Caco-2 (cell line): ENCODE data around the gene FARS2. TPM values are rescaled to one million over a fixed set of nuclear protein-coding genes. Genes with fewer than 3 reads are reported as not detected.
A peak's percentile ranks its signal among the peaks of the same experiment; 100 is the strongest.

Experiments
- BruUV-seq: library from RNA; stranded (reverse); fragments of 400-500 nt; replicated peaks from 2 replicates; lab custom pipeline; 2021; lab: Mats Ljungman, UMichigan
- CTCF ChIA-PET: fragments of 300-600 bp; sonication (Branson Sonifier 250); formaldehyde crosslinking; loops from one replicate; lab custom pipeline; 2022; ENCODE audit warnings: antibody characterized with exemption; lab: Charles Lee
- POLR2A ChIA-PET: fragments of 300-600 bp; sonication (Branson Sonifier 250); formaldehyde crosslinking; loops from one replicate; lab custom pipeline; 2022; ENCODE audit warnings: antibody characterized with exemption; lab: Charles Lee
- DNase-seq, 2 experiments: peaks; one replicate each; pipeline versions ENCODE4 v3.0.0 to v3.0.0-alpha.2; 2020 to 2022
- H3K27me3 ChIP-seq: replicated peaks from 2 replicates; pipeline ENCODE4 v1.6.0; 2011; ENCODE audit warnings: low read length; ENCODE audit not compliant: control insufficient read depth, insufficient read depth
- H3K36me3 ChIP-seq: 2 replicates; pipeline ENCODE4 v1.5.1; 2011; ENCODE audit warnings: low read length; ENCODE audit not compliant: control insufficient read depth, insufficient read depth
- H3K4me1 ChIP-seq: fragments of 250-450 bp; sonication (Bioruptor Pico); 2 replicates; pipeline ENCODE4 v1.5.1; 2020; ENCODE audit warnings: mild to moderate bottlenecking
- H3K4me3 ChIP-seq: 2 replicates; pipeline ENCODE4 v1.5.1; 2011; ENCODE audit warnings: low read depth, mild to moderate bottlenecking, control low read depth, low read length
- H3K9me3 ChIP-seq: fragments of 250-450 bp; sonication (Bioruptor Pico); 2 replicates; pipeline ENCODE4 v1.5.1; 2020; ENCODE audit warnings: mild to moderate bottlenecking, moderate library complexity
- H3K27ac Mint-ChIP-seq: one replicate; pipeline ENCODE4 v1.8.0; 2022; ENCODE audit warnings: mixed read lengths; ENCODE audit not compliant: unreplicated experiment
- H3K27me3 Mint-ChIP-seq: one replicate; pipeline ENCODE4 v1.8.0; 2022; ENCODE audit warnings: mixed read lengths; ENCODE audit not compliant: insufficient read depth, unreplicated experiment
- H3K36me3 Mint-ChIP-seq: one replicate; pipeline ENCODE4 v1.8.0; 2022; ENCODE audit warnings: mild to moderate bottlenecking, mixed read lengths; ENCODE audit not compliant: insufficient read depth, unreplicated experiment
- H3K4me1 Mint-ChIP-seq: one replicate; pipeline ENCODE4 v1.8.0; 2022; ENCODE audit warnings: low read depth, mixed read lengths; ENCODE audit not compliant: unreplicated experiment
- H3K4me3 Mint-ChIP-seq: one replicate; pipeline ENCODE4 v1.8.0; 2022; ENCODE audit warnings: mild to moderate bottlenecking, moderate library complexity, mixed read lengths; ENCODE audit not compliant: unreplicated experiment
- H3K9me3 Mint-ChIP-seq: one replicate; pipeline ENCODE4 v1.8.0; 2022; ENCODE audit warnings: mixed read lengths; ENCODE audit not compliant: unreplicated experiment
- intact Hi-C: fragments of 100-400 bp; cut with micrococcal nuclease; formaldehyde crosslinking; loops from one replicate; pipeline ENCODE4 v1.10.0; 2022; ENCODE audit not compliant: unreplicated experiment
- total RNA-seq: library from RNA; stranded (reverse); gene quantifications from 2 replicates; pipeline ENCODE4 v1.2.3, GENCODE V29; 2022
- TF ChIP-seq, protein P1 (sequence below), 2 experiments: fragments of 200-600 bp in 1 of 2; IDR thresholded peaks; 1 replicate in 1 of 2; 2 replicates in 1 of 2; pipeline versions ENCODE4 v1.5.1 to v1.8.0; 2011 to 2022; ENCODE audit warnings: antibody characterized with exemption in 1 of 2, control low read depth in 1 of 2, inconsistent platforms in 1 of 2, low read depth in 1 of 2, low read length in 1 of 2, mild to moderate bottlenecking in 1 of 2, moderate library complexity in 1 of 2; ENCODE audit not compliant: insufficient read depth in 1 of 2, severe bottlenecking in 1 of 2, unreplicated experiment in 1 of 2

Gene FARS2
- total RNA-seq, 1 experiment from 2014 or later, result 15.4 TPM

DNA sequence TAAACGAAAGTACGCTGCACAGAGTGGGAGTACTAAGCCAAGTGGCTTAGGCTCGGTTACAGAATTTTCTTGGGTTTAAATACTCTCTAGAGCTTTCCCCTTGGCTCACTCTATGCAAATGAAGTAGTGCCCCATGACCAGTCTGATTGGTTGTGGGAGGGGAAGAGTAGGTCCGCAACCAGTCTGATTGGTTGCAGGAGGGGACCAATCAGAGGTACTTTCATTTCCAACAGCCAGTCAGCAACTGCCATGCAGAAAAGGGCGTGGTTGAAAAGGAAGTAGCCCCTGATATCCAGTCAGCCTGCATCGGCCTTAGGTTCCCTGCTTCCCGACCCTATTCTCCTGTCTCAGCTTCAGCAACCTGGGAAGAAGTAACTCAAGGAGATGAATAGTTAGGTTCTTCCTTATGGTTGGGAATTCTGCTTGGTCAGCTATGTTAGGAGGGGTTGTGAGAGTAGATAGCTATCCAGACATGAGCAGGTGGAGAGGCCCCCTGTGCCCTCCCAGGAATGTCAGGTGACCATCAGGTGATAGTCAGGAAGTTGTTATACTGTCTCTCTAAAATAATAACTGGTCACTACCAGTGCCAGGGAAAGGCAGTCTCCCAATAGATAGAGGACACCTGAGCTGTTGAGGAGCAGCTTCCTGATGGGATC, 57.4 kb downstream of the FARS2 start:
- H3K9me3 Mint-ChIP-seq, result peaks cover 13% of the 10 kb centered on the region
- Histone ChIP-seq H3K27me3 (no peaks in the 10 kb centered on the region), H3K36me3 (no peaks in the 10 kb centered on the region; the same call in 1 of the 2 replicates), H3K9me3 (0 out of 2 replicates have a peak, but pooled peaks cover under 1% of the 10 kb centered on the region), H3K4me1 (no peaks in the 10 kb centered on the region), H3K4me3 (no peak overlapping the region)
- no peak overlapping the region for H3K27ac Mint-ChIP-seq
- H3K4me1 Mint-ChIP-seq, result no peaks in the 10 kb centered on the region
- H3K27me3 Mint-ChIP-seq, result no peaks in the 10 kb centered on the region
- H3K36me3 Mint-ChIP-seq, result peaks cover 10% of the 10 kb centered on the region
- CTCF ChIA-PET, result interaction anchor here (0.7 kb wide), 1 partner anchor 22 kb away, joined by 9 read pairs; no protein-coding TSS in a partner anchor
- intact Hi-C loops, result no loop called here
- peak in 1 of 2 experiments; percentile 10 for DNase-seq
- POLR2A ChIA-PET, result no interaction called here
- TF ChIP-seq, protein P1, sequence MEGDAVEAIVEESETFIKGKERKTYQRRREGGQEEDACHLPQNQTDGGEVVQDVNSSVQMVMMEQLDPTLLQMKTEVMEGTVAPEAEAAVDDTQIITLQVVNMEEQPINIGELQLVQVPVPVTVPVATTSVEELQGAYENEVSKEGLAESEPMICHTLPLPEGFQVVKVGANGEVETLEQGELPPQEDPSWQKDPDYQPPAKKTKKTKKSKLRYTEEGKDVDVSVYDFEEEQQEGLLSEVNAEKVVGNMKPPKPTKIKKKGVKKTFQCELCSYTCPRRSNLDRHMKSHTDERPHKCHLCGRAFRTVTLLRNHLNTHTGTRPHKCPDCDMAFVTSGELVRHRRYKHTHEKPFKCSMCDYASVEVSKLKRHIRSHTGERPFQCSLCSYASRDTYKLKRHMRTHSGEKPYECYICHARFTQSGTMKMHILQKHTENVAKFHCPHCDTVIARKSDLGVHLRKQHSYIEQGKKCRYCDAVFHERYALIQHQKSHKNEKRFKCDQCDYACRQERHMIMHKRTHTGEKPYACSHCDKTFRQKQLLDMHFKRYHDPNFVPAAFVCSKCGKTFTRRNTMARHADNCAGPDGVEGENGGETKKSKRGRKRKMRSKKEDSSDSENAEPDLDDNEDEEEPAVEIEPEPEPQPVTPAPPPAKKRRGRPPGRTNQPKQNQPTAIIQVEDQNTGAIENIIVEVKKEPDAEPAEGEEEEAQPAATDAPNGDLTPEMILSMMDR (IDR thresholded peaks at IDR 0.05; ENCODE audit: insufficient read depth in 1 of 2, low read depth in 1 of 2, low read length in 1 of 2, severe bottlenecking in 1 of 2, unreplicated experiment in 1 of 2), result no peak
- no peak overlapping the region for H3K4me3 Mint-ChIP-seq
- BruUV-seq, result no TSS peak

DNA sequence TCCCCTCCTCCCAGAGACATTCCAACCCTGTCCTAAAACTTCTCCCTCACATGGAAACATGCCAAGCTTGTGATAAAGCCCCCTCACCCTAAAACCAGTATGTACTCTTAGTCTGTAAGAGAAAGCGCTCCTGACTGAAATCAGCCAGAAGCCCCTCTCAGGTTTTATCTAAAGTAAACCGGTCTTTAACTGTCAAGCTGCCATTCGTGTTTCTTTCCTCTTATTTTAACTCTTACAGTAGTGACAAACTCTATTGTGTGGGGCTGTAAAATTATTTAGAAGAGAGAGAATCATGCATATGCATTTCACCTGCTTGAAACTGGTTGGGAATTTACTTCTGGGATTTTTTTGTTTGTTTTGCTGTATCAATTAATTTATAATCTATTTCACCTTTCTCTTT, 62.7 kb downstream of the FARS2 start:
- H3K9me3 ChIP-seq, result peaks cover 4% of the 10 kb centered on the region; the same call in 1 of the 2 replicates
- ChIA-PET POLR2A (no interaction called here), CTCF (interaction anchor here (0.6 kb wide), 1 partner anchor 149 kb away, joined by 3 read pairs; no protein-coding TSS in a partner anchor)
- intact Hi-C loops, result no loop called here
- H3K27ac Mint-ChIP-seq, result no peak overlapping the region
- H3K36me3 Mint-ChIP-seq, result peaks cover 24% of the 10 kb centered on the region
- TF ChIP-seq, protein P1 (IDR thresholded peaks at IDR 0.05; ENCODE audit: insufficient read depth in 1 of 2, low read depth in 1 of 2, low read length in 1 of 2, severe bottlenecking in 1 of 2, unreplicated experiment in 1 of 2), result no peak
- no peaks in the 10 kb centered on the region for H3K27me3 Mint-ChIP-seq
- no peak overlapping the region for H3K4me3 Mint-ChIP-seq
- H3K36me3 ChIP-seq, result no peaks in the 10 kb centered on the region; the same call in 1 of the 2 replicates
- no peaks in the 10 kb centered on the region for H3K4me1 Mint-ChIP-seq
- H3K4me3 ChIP-seq, result no peak overlapping the region
- BruUV-seq, result no TSS peak
- peaks cover 22% of the 10 kb centered on the region for H3K9me3 Mint-ChIP-seq
- H3K4me1 ChIP-seq, result no peaks in the 10 kb centered on the region
- DNase-seq, result no peak
- no peaks in the 10 kb centered on the region for H3K27me3 ChIP-seq

DNA sequence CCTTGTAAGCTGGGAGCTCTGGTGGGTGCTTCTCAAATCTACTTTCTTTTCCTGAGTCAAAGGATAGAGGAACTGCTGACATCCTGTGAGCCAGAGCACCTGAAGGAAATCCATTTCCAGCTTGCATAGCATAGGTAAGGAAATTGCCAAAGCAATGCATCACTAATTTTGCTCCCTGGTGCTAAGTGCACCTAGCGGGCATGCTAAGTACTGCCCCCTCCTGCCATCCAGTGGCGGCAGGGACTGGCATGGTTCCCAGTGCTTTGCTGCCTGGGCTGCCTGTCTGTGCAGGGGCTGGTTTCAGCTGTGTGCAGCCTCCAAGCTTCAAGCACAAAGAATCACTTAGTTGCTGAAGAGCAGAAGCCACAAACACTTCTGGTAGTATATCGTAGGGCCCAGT, 63.9 kb downstream of the FARS2 start:
- TF ChIP-seq, protein P1 (IDR thresholded peaks at IDR 0.05; ENCODE audit: insufficient read depth in 1 of 2, low read depth in 1 of 2, low read length in 1 of 2, severe bottlenecking in 1 of 2, unreplicated experiment in 1 of 2), result no peak
- H3K4me1 ChIP-seq, result no peaks in the 10 kb centered on the region
- no peak overlapping the region for H3K4me3 ChIP-seq
- Mint-ChIP-seq H3K4me1 (no peaks in the 10 kb centered on the region), H3K36me3 (peaks cover 24% of the 10 kb centered on the region), H3K4me3 (no peak overlapping the region), H3K27me3 (no peaks in the 10 kb centered on the region), H3K27ac (no peak overlapping the region), H3K9me3 (peaks cover 22% of the 10 kb centered on the region)
- CTCF ChIA-PET, result no interaction called here
- intact Hi-C loops, result no loop called here
- no peak for DNase-seq
- POLR2A ChIA-PET, result no interaction called here
- H3K27me3 ChIP-seq, result no peaks in the 10 kb centered on the region
- BruUV-seq, result no TSS peak
- H3K9me3 ChIP-seq, result peaks cover 4% of the 10 kb centered on the region; the same call in 1 of the 2 replicates
- no peaks in the 10 kb centered on the region; the same call in 1 of the 2 replicates for H3K36me3 ChIP-seq
